ENCODE measurements around the gene MSX2. TPM values are rescaled to one million over a fixed set of nuclear protein-coding genes. Genes with fewer than 3 reads are reported as not detected.
A peak's percentile ranks its signal among the peaks of the same experiment; 100 is the strongest.

MSX2 gene
- total RNA-seq, 1 experiment from 2014 or later, result 64.4 TPM

GRCh38 chr5:174707671-174708070 lies 16.7 kb upstream of the MSX2 start:
- Mint-ChIP-seq H3K9me3 (ENCODE audit: unreplicated experiment) (no peaks in the 10 kb centered on the region), H3K27ac (ENCODE audit: unreplicated experiment) (no peak overlapping the region), H3K27me3 (ENCODE audit: insufficient read depth, unreplicated experiment) (no peaks in the 10 kb centered on the region), H3K4me1 (ENCODE audit: low read depth, unreplicated experiment) (peaks cover 35% of the 10 kb centered on the region), H3K4me3 (ENCODE audit: unreplicated experiment) (peak overlapping the region; percentile 46), H3K36me3 (ENCODE audit: insufficient read depth, unreplicated experiment) (peaks cover 5% of the 10 kb centered on the region)
- peaks cover 23% of the 10 kb centered on the region for H3K4me1 ChIP-seq
- no peak for DNase-seq
- no peaks in the 10 kb centered on the region for H3K36me3 ChIP-seq (ENCODE audit: control insufficient read depth, insufficient read depth, low read length)
- POLR2A ChIA-PET, result no interaction called here
- BruUV-seq (replicated peaks), result no TSS peak
- CTCF ChIA-PET, result no interaction called here
- TF ChIP-seq CTCF (IDR thresholded peaks at IDR 0.05; ENCODE audit: insufficient read depth in 1 of 2, low read depth in 1 of 2, low read length in 1 of 2, severe bottlenecking in 1 of 2, unreplicated experiment in 1 of 2), result no peak
- no peak overlapping the region for H3K4me3 ChIP-seq (ENCODE audit: low read depth, low read length)
- H3K27me3 ChIP-seq (replicated peaks; ENCODE audit: control insufficient read depth, insufficient read depth, low read length), result no peaks in the 10 kb centered on the region
- intact Hi-C loops (cut with micrococcal nuclease; ENCODE audit: unreplicated experiment), result no loop called here
- H3K9me3 ChIP-seq, result no peaks in the 10 kb centered on the region

GRCh38 chr5:174708476-174709207 lies 15.7 kb upstream of the MSX2 start:
- H3K4me3 ChIP-seq (ENCODE audit: low read depth, low read length), result no peak overlapping the region
- H3K27me3 ChIP-seq (replicated peaks; ENCODE audit: control insufficient read depth, insufficient read depth, low read length), result no peaks in the 10 kb centered on the region
- no TSS peak for BruUV-seq (replicated peaks)
- no peaks in the 10 kb centered on the region for H3K27me3 Mint-ChIP-seq (ENCODE audit: insufficient read depth, unreplicated experiment)
- no peaks in the 10 kb centered on the region for H3K9me3 Mint-ChIP-seq (ENCODE audit: unreplicated experiment)
- ChIA-PET POLR2A (no interaction called here), CTCF (no interaction called here)
- TF ChIP-seq CTCF (IDR thresholded peaks at IDR 0.05; ENCODE audit: insufficient read depth in 1 of 2, low read depth in 1 of 2, low read length in 1 of 2, severe bottlenecking in 1 of 2, unreplicated experiment in 1 of 2), result no peak
- no peaks in the 10 kb centered on the region for H3K9me3 ChIP-seq
- peaks cover 9% of the 10 kb centered on the region for H3K36me3 Mint-ChIP-seq (ENCODE audit: insufficient read depth, unreplicated experiment)
- peaks cover 30% of the 10 kb centered on the region for H3K4me1 ChIP-seq
- no peak overlapping the region for H3K4me3 Mint-ChIP-seq (ENCODE audit: unreplicated experiment)
- no peaks in the 10 kb centered on the region for H3K36me3 ChIP-seq (ENCODE audit: control insufficient read depth, insufficient read depth, low read length)
- H3K27ac Mint-ChIP-seq (ENCODE audit: unreplicated experiment), result no peak overlapping the region
- peak in 1 of 2 experiments; percentile 10 for DNase-seq
- intact Hi-C loops (cut with micrococcal nuclease; ENCODE audit: unreplicated experiment), result no loop called here
- H3K4me1 Mint-ChIP-seq (ENCODE audit: low read depth, unreplicated experiment), result peaks cover 43% of the 10 kb centered on the region

GRCh38 chr5:174714751-174715150 lies 9.6 kb upstream of the MSX2 start:
- Histone ChIP-seq H3K4me1 (peaks cover 38% of the 10 kb centered on the region), H3K27me3 (replicated peaks; ENCODE audit: control insufficient read depth, insufficient read depth, low read length) (no peaks in the 10 kb centered on the region), H3K36me3 (ENCODE audit: control insufficient read depth, insufficient read depth, low read length) (no peaks in the 10 kb centered on the region), H3K4me3 (ENCODE audit: low read depth, low read length) (no peak overlapping the region), H3K9me3 (no peaks in the 10 kb centered on the region)
- no peak for DNase-seq
- intact Hi-C loops (cut with micrococcal nuclease; ENCODE audit: unreplicated experiment), result loop anchor here (1.0 kb wide), 1 partner anchor 10 kb away; the partner anchor contains the start of gene MSX2
- TF ChIP-seq CTCF (IDR thresholded peaks at IDR 0.05; ENCODE audit: insufficient read depth in 1 of 2, low read depth in 1 of 2, low read length in 1 of 2, severe bottlenecking in 1 of 2, unreplicated experiment in 1 of 2), result no peak
- ChIA-PET CTCF (no interaction called here), POLR2A (no interaction called here)
- BruUV-seq (replicated peaks), result no TSS peak
- Mint-ChIP-seq H3K27me3 (ENCODE audit: insufficient read depth, unreplicated experiment) (no peaks in the 10 kb centered on the region), H3K27ac (ENCODE audit: unreplicated experiment) (peak overlapping the region; percentile 22), H3K9me3 (ENCODE audit: unreplicated experiment) (no peaks in the 10 kb centered on the region), H3K4me3 (ENCODE audit: unreplicated experiment) (no peak overlapping the region), H3K36me3 (ENCODE audit: insufficient read depth, unreplicated experiment) (peaks cover 5% of the 10 kb centered on the region), H3K4me1 (ENCODE audit: low read depth, unreplicated experiment) (peaks cover 32% of the 10 kb centered on the region)

Data from Caco-2 (cell line).